Amygdala (tissue), 56 donors: ENCODE measurements around the gene ERBIN.
"Not testable (repeated sequence)": the region's sequence is repeated elsewhere in the genome, so short reads cannot be mapped to it uniquely, and the experiment has no call there.

Experiments
- DNase-seq, 56 donors: peaks; one replicate each; lab custom pipeline; 2025; lab: John Stamatoyannopoulos, UW

Gene ERBIN

GRCh38 chr5:65994117-65994786, 67.9 kb downstream of the ERBIN start:
- DNase-seq, result no peak

DNA sequence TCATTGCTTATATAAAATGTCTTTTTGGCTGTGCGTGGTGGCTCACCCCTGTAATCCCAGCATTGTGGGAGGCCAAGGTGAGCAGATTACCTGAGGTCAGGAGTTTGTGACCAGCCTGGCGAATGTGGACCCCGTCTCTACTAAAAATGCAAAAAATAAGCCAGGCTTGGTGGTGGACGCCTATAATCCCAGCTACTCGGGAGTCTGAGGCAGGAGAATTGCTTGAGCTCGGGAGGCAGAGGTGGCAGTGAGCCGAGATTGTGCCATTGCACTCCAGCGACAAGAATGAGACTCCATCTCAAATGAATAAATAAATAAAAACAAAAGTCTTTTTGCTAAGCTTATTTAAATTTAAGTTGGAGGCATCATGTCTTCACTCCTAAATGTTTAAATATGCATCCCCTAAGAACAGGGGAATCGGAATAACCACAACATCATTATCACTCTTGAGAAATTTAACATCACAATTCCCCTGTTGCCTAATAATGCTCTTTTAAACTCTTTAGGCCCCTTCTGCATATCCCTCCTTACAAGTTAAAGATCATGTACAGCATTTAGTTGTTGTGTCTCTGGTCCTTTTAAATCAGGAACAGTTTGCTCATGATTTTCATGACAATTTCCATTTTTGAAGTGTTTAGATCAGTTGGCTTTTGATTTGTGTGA, 72.8 kb downstream of the ERBIN start:
- no peak for DNase-seq

DNA sequence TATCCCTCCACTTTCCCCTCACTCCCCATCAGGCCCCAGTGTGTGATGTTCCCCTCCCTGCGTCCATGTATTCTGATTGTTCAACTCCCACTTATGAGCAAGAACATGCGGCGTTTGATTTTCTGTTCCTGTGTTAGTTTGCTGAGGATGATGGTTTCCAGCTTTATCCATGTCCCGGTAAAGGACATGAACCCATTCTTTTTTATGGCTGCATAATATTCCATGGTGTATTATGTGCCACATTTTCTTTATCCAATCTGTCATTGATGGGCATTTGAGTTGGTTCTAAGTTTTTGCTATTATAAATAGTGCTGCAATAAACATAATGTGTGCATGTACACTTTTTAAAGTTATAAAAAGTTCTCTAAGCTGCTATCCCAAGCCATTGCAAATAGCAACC, 75.6 kb downstream of the ERBIN start:
- no peak for DNase-seq

DNA sequence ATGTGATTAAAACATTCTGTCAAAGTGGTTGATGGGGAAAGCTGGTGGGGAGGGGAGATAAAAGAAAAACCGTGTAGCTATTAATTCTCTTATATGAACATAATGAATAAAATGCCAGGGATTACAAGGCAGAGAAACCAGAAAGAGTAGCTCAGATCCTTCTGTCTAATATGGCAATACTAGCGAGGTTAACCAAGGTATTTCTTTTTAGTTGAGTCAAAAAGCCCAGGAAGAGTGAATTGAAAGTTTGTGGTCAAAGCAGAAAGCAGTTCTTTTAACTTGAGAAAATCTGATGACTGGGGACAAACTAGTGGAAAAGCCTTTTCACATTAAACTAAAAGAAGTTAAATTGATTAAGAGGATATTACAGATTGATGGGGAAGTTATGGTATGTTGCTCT, 76.0 kb downstream of the ERBIN start:
- no peak for DNase-seq

GRCh38 chr5:66004216-66004615, 77.8 kb downstream of the ERBIN start:
- no peak for DNase-seq

GRCh38 chr5:66009277-66009676, 82.9 kb downstream of the ERBIN start:
- DNase-seq, result no peak

- DNase-seq, result no peak
These were observed 84.1 kb downstream of the ERBIN start for GRCh38 chr5:66010476-66010875.

DNA sequence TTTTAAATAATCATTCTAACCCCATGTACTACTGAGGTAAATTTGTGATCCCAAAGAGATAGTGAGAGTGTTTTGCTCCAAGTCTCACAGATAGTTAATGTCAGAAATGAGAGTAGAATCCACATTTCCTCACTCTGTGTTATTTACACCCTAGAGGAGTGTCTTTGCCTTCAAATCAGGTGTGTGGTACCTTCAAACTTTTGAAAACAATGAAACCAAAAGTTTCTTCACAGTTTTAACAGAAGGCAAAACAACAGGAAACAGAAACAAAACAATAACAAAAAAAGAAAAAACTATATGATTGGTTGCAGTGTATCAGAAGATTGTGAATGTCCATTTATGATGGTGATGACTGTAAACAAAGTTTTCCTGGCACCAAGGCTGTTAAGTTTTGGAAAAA, 85.9 kb downstream of the ERBIN start:
- DNase-seq, result no peak

DNA sequence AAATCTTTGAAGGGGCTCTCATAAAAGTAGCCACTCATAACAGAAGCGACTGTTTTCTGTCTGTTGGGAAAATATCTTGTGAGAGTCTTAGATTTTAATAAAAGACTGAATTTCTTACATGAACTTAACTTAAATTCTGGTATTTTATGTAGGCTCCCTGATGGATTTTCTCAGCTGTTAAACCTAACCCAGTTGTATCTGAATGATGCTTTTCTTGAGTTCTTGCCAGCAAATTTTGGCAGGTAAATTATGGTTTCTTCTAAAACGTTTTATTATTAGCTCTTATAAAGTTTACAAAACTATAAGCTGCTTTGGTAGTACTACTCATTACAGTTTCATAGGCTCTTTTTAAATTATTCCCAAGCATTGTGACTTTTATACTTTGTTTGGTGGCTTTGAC, 87.0 kb downstream of the ERBIN start:
- no peak for DNase-seq

DNA sequence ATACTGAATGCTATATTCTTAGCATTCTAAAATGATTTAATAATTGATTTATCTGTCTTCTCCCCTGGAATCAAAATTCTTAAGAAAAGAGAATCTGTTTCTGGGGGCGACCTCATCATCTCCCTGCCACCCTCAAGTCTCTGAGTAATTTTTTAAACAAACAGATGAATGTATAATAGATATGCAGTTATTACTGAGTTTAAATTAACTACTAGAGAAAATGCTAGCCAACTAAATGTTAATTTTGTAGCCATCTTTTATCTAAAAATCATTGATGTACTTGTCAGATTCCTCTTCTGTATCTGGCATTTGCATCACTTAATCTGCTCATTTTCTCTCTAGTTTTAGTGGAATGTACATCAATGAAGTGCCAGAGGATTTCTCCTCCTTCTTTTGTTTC, 87.5 kb downstream of the ERBIN start:
- DNase-seq, result no peak

GRCh38 chr5:66015196-66015960, 89.0 kb downstream of the ERBIN start:
- DNase-seq, result no peak

GRCh38 chr5:66021585-66021984, 95.2 kb downstream of the ERBIN start:
- DNase-seq, result no peak

GRCh38 chr5:66039296-66039695, 112.9 kb downstream of the ERBIN start:
- no peak for DNase-seq

- no peak for DNase-seq
These were observed 113.3 kb downstream of the ERBIN start for GRCh38 chr5:66039701-66040100.

DNA sequence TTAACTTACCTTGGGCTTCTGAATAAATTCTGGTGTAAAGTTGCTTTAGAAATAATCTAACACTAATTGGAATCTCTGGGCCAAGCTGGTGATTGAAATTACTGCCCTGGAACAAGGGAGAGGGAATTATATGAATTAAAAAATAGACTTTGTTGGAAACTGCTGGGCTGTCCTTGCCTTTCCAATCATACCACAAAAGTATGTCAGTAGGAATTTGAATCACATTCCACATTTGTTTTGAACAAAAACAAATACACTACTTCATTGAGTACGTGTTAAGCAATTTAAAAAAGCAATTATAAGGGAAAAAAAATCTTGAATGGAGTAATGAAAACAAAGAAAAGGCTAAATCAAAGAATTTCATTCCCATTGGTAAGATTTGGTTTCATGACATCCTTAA, 115.3 kb downstream of the ERBIN start:
- DNase-seq, result no peak

DNA sequence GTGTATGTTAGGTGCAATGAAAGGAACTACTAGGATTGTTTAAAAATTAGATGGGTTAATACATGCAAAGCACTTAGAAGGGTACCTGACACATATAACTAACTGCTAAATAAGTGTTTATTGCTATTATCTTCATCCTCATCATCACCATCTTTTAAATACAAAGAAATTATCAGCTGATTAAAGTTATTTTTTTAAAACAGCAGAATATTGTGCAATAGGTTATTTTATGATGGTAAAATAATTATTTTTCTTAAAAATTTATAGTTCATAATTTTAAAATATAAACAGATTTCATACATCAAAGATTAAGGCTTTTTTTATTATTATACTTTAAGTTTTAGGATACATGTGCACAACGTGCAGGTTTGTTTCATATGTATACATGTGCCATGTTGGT, 130.9 kb downstream of the ERBIN start:
- DNase-seq, result no peak

DNA sequence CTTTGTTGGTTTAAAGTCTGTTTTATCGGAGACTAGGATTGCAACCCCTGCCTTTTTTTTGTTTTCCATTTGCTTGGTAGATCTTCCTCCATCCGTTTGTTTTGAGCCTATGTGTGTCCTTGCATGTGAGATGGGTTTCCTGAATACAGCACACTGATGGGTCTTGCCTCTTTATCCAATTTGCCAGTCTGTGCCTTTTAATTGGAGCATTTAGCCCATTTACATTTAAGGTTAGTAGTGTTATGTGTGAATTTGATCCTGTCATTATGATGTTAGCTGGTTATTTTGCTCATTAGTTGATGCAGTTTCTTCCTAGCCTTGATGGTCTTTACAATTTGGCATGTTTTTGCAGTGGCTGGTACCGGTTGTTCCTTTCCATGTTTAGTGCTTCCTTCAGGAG, 134.9 kb downstream of the ERBIN start:
- DNase-seq, result not testable (repeated sequence)

DNA sequence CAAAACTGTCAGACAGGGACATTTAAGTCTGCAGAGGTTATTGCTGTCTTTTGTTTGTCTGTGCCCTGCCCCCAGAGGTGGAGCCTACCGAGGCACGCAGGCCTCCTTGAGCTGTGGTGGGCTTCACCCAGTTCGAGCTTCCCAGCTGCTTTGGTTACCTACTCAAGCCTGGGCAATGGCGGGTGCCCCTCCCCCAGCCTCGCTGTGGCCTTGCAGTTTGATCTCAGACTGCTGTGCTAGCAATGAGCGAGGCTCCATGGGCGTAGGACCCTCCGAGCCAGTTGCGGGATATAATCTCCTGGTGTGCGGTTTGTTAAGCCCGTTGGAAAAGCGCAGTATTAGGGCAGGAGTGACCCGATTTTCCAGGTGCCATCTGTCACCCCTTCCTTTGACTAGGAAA, 136.7 kb downstream of the ERBIN start:
- not testable (repeated sequence) for DNase-seq

DNA sequence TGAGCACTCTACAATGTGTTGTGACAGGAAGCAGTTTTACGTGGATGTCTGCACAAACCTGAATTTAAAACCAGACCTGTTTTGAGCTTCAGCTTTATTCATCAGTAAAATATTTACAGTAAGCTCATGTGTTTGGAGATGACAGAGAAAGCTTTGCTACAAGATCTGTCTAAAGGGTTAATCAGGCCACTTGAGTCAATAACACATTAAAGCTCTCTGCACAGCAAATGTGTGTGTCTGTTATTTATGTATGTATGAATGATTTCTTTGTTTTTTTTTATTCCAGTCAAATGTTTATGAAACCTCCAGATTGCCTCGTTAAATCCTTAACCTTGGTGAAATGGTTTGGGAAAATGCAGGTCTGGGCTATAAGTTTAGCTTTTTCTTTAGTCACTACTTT, 140.5 kb downstream of the ERBIN start:
- no peak for DNase-seq

DNA sequence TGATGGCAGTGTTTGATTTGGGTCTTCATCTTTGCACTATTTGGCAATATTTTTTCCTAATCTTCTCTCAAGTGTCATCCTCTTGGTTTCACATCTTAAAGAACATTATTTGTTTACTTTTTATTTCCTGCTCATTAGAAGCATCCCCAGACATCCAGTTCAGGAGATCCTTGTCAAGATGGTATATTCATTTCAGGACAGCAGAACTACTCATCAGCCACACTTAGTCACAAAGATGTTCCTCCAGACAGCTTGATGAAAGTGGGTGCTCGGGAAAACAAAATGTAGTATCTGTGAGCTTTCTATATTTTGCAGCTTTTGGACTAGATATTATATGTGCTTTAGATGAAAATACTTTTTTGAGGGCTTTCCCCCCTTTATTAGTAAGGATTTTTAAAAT, 145.7 kb downstream of the ERBIN start:
- DNase-seq, result no peak

DNA sequence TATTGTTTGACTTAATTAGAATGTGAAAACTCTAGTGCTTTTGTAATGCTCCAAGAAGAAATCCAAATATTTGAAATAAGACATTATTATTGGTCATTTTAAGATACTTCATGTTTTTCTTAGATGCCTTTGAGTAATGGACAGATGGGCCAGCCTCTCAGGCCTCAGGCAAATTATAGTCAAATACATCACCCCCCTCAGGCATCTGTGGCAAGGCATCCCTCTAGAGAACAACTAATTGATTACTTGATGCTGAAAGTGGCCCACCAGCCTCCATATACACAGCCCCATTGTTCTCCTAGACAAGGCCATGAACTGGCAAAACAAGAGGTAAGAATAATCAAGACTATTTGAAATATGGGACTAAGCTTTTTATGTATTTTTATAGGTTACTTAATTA, 148.5 kb downstream of the ERBIN start:
- DNase-seq, result no peak

DNA sequence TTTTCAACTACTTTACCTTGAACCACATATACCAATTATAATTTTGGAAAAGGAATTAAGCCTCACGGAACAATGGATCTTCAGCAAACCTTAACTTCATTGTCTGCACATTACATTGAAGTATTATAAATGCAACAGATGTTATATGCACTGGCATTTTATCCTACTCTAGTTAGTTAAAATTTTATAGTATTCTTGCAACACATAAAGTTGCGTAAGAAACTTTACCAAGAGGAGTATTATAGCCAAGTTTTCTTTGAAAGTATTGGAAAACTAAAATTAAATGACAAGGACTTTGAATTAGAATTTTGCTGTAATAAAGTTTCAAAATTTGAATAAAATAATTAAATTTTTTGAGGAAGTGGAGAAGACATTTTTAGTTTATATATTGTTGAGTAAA, 154.3 kb downstream of the ERBIN start:
- DNase-seq, result no peak
